CD14-positive monocyte (primary cell): ENCODE measurements around the gene TWNK. TPM values are rescaled to one million over a fixed set of nuclear protein-coding genes. Genes with fewer than 3 reads are reported as not detected.

Source experiments
- DNase-seq, 3 donors: peaks; one replicate each; pipeline ENCODE4 v3.0.0-alpha.2; 2011 to 2022
- H2AFZ ChIP-seq: 2 replicates; pipeline ENCODE4 v1.6.0; 2012; ENCODE audit warnings: mild to moderate bottlenecking, low read depth, low read length, inconsistent platforms; ENCODE audit not compliant: insufficient read depth, poor library complexity, severe bottlenecking
- H3K27ac ChIP-seq, 2 donors: 1 replicate in 1 of 2; 2 replicates in 1 of 2; pipeline ENCODE4 v1.5.1; 2012 to 2013; ENCODE audit warnings: low read length in 2 of 2, control low read depth in 1 of 2, inconsistent platforms in 1 of 2, low read depth in 1 of 2, mild to moderate bottlenecking in 1 of 2
- H3K27me3 ChIP-seq, 2 donors: one replicate each; pipeline versions ENCODE4 v1.6.0 to v1.6.1; 2011 to 2013; ENCODE audit warnings: low read length in 2 of 2; ENCODE audit not compliant: control insufficient read depth in 2 of 2, insufficient read depth in 2 of 2
- H3K36me3 ChIP-seq, 2 donors: replicated peaks in 1 of 2; 1 replicate in 1 of 2; 2 replicates in 1 of 2; pipeline versions ENCODE4 v1.5.1 to v1.6.1; 2012 to 2013; ENCODE audit warnings: low read length in 2 of 2, control low read depth in 1 of 2, inconsistent platforms in 1 of 2, mild to moderate bottlenecking in 1 of 2; ENCODE audit not compliant: insufficient read depth in 2 of 2, control insufficient read depth in 1 of 2
- H3K4me1 ChIP-seq, 2 donors: 1 replicate in 1 of 2; 2 replicates in 1 of 2; pipeline versions ENCODE4 v1.5.1 to v1.6.1; 2012 to 2013; ENCODE audit warnings: low read length in 2 of 2, control low read depth in 1 of 2, inconsistent platforms in 1 of 2, mild to moderate bottlenecking in 1 of 2, moderate library complexity in 1 of 2; ENCODE audit not compliant: insufficient read depth in 2 of 2, control insufficient read depth in 1 of 2
- H3K4me2 ChIP-seq: replicated peaks from 2 replicates; pipeline ENCODE3; 2012; ENCODE audit warnings: low read length, moderate library complexity, mild to moderate bottlenecking; ENCODE audit not compliant: poor library complexity, severe bottlenecking; ENCODE audit errors: extremely low read depth
- H3K4me3 ChIP-seq, 3 experiments: fragments of 200-600 bp in 1 of 3; sonication (generic) in 1 of 3; replicated peaks in 1 of 3; 1 replicate in 2 of 3; 2 replicates in 1 of 3; pipeline ENCODE4 v1.5.1; 2011 to 2013; ENCODE audit warnings: low read length in 3 of 3, mild to moderate bottlenecking in 3 of 3, control low read depth in 2 of 3, low read depth in 2 of 3, inconsistent platforms in 1 of 3, moderate library complexity in 1 of 3
- H3K79me2 ChIP-seq: 2 replicates; pipeline ENCODE4 v1.6.0; 2012; ENCODE audit warnings: mild to moderate bottlenecking, control low read depth, inconsistent platforms, low read length, moderate library complexity; ENCODE audit not compliant: insufficient read depth
- H3K9ac ChIP-seq: 2 replicates; pipeline ENCODE4 v1.6.0; 2017; ENCODE audit warnings: low read length, mild to moderate bottlenecking; ENCODE audit not compliant: insufficient read depth, poor library complexity, severe bottlenecking
- H3K9me3 ChIP-seq, 2 donors: replicated peaks in 1 of 2; 1 replicate in 1 of 2; 2 replicates in 1 of 2; pipeline versions ENCODE4 v1.5.1 to v1.6.1; 2012 to 2013; ENCODE audit warnings: low read length in 2 of 2, control low read depth in 1 of 2; ENCODE audit not compliant: control insufficient read depth in 1 of 2, insufficient read depth in 1 of 2
- H4K20me1 ChIP-seq: 2 replicates; pipeline ENCODE4 v1.6.0; 2012; ENCODE audit warnings: mild to moderate bottlenecking, low read length, control low read depth, moderate library complexity; ENCODE audit not compliant: insufficient read depth
- H3K27ac Mint-ChIP-seq, 7 donors: one replicate each; pipeline ENCODE4 v1.8.0; 2020; ENCODE audit warnings: mild to moderate bottlenecking in 7 of 7, mixed read lengths in 7 of 7, moderate library complexity in 6 of 7, inconsistent platforms in 2 of 7
- H3K27me3 Mint-ChIP-seq, 3 donors: one replicate each; pipeline ENCODE4 v1.8.0; 2021 to 2022; ENCODE audit warnings: low read depth in 3 of 3, mild to moderate bottlenecking in 3 of 3, mixed read lengths in 3 of 3, moderate library complexity in 3 of 3, inconsistent platforms in 1 of 3
- H3K36me3 Mint-ChIP-seq, 2 donors: one replicate each; pipeline ENCODE4 v1.8.0; 2020; ENCODE audit warnings: mixed read lengths in 2 of 2, inconsistent platforms in 1 of 2, mild to moderate bottlenecking in 1 of 2
- H3K4me1 Mint-ChIP-seq: one replicate; pipeline ENCODE4 v1.8.0; 2020; ENCODE audit warnings: mild to moderate bottlenecking, mixed read lengths
- H3K4me3 Mint-ChIP-seq, 2 donors: one replicate each; pipeline ENCODE4 v1.8.0; 2020; ENCODE audit warnings: mild to moderate bottlenecking in 2 of 2, mixed read lengths in 2 of 2, moderate library complexity in 1 of 2
- H3K9me3 Mint-ChIP-seq, 7 donors: one replicate each; pipeline ENCODE4 v1.8.0; 2020 to 2022; ENCODE audit warnings: mixed read lengths in 7 of 7, mild to moderate bottlenecking in 6 of 7, moderate library complexity in 6 of 7, inconsistent platforms in 2 of 7
- WGBS: methylation state at CpG from one replicate; pipeline ENCODE4 v1.1.5; 2013; ENCODE audit warnings: missing lambda C conversion rate; ENCODE audit not compliant: insufficient coverage; 5-methylcytosine and 5-hydroxymethylcytosine counted together
- intact Hi-C, 2 donors: fragments of 100-400 bp; cut with micrococcal nuclease; formaldehyde crosslinking; loops; one replicate each; pipeline versions ENCODE4 v1.15.0 to v1.15.1; 2023
- polyA plus RNA-seq, 3 donors: library from polyadenylated mRNA; depleted of rRNA in 1 of 3; unstranded in 2 of 3; stranded (reverse) in 1 of 3; fragments of 300-500 nt in 2 of 3; fragments of >200 nt in 1 of 3; fragmentation: Illumina TruSeq in 2 of 3; gene quantifications; 1 replicate in 2 of 3; 2 replicates in 1 of 3; pipeline ENCODE4 v1.2.3, GENCODE V29; 2012 to 2021
- TF ChIP-seq, protein P1 (sequence below): fragments of 200-600 bp; IDR thresholded peaks from one replicate; pipeline ENCODE4 v1.8.0; 2022; ENCODE audit warnings: antibody characterized with exemption, mild to moderate bottlenecking

Gene TWNK
- polyA plus RNA-seq, 3 donors: 0.31 to 1.2 (median 0.69) TPM

DNA sequence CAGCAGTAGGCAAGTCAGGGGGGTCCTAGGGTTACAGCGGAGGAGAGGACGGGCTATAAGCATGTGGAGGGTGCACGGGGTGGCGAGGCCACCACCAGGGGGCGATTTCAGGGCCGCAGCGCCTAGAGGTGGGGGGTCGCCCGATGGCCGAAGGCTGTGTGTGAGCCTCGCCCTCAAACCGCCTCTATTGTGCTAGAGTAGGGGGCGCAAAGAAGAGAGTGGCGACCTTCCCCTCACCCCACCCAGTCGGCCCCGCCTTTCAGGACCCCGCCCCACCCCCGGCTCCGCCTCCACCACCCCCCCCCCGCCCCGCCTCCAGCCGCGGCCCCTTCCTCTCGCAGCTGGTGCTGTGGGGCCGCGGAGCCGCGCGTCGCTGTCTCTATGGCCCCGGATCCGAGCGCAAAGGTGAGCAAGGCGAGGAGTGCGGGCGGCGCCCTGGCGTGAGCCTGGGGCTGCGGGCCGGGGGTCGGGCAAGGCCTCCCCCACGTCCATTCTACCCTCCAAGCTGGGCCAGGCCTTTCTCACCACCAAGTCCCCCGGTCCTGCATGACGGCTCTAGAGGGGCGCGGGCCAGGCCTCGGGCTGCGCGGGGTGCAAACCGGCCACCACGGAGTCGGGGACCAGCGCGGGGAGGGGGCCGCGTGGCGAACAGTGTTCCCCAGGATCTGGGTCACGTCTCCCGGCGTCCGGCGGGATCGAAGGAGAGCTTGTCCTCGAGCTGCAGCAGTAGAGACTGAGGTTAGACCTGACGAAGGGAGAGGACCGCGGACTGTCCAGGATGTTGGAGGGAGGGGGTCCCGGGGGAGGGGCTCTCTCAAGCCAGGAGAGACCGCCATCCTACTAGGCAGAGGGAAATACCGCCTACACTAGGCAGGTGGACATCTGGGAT, 17.9 kb upstream of the TWNK start, which contains the start of gene SEMA4G:
SEMA4G (plus strand) TSS at position 318 of the 889 bp plus-strand sequence. CDS start 3,409 bp downstream, outside the sequence.
- H3K4me3 Mint-ChIP-seq: peak within 1 kb of the TSS; percentile 71 to 84
- peaks cover 11 to 13% of the 10 kb centered on the region in 2 donors for H3K4me1 ChIP-seq
- peaks cover 18 to 26% (median 22%) of the 10 kb centered on the region in 3 donors for H3K27me3 Mint-ChIP-seq
- peak within 1 kb of the TSS; percentile 76 for H3K4me2 ChIP-seq
- no peaks in the 10 kb centered on the region for H3K79me2 ChIP-seq
- H3K27ac Mint-ChIP-seq: peak within 1 kb of the TSS in 2 of 7 donors; percentile 21 to 33
- H3K36me3 ChIP-seq: peaks cover 11 to 26% of the 10 kb centered on the region in 2 donors
- peaks cover 0 to 3% (median 0%) of the 10 kb centered on the region in 7 donors for H3K9me3 Mint-ChIP-seq
- H3K36me3 Mint-ChIP-seq: peaks cover 21% of the 10 kb centered on the region in 2 donors
- peaks cover 13% of the 10 kb centered on the region for H3K4me1 Mint-ChIP-seq
- intact Hi-C loops: loop anchor here in 1 of 2 donors (5.0 kb wide), 1 partner anchor 43 kb away; no protein-coding TSS in a partner anchor
- peak within 1 kb of the TSS; percentile 70 for H2AFZ ChIP-seq
- DNase-seq: peak; percentile 4 to 36 (median 15)
- peak within 1 kb of the TSS; percentile 43 for H3K9ac ChIP-seq
- H3K9me3 ChIP-seq: no peaks in the 10 kb centered on the region
- no peak within 1 kb of the TSS for H3K27ac ChIP-seq
- TF ChIP-seq, protein P1, sequence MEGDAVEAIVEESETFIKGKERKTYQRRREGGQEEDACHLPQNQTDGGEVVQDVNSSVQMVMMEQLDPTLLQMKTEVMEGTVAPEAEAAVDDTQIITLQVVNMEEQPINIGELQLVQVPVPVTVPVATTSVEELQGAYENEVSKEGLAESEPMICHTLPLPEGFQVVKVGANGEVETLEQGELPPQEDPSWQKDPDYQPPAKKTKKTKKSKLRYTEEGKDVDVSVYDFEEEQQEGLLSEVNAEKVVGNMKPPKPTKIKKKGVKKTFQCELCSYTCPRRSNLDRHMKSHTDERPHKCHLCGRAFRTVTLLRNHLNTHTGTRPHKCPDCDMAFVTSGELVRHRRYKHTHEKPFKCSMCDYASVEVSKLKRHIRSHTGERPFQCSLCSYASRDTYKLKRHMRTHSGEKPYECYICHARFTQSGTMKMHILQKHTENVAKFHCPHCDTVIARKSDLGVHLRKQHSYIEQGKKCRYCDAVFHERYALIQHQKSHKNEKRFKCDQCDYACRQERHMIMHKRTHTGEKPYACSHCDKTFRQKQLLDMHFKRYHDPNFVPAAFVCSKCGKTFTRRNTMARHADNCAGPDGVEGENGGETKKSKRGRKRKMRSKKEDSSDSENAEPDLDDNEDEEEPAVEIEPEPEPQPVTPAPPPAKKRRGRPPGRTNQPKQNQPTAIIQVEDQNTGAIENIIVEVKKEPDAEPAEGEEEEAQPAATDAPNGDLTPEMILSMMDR: peak; percentile 72
- WGBS: 2% methylated on average over 46 of the region's 70 CpGs
- peaks cover 7 to 13% of the 10 kb centered on the region in 2 donors for H3K27me3 ChIP-seq
- no peaks in the 10 kb centered on the region for H4K20me1 ChIP-seq
- peak within 1 kb of the TSS; percentile 6 to 70 (median 31) for H3K4me3 ChIP-seq

DNA sequence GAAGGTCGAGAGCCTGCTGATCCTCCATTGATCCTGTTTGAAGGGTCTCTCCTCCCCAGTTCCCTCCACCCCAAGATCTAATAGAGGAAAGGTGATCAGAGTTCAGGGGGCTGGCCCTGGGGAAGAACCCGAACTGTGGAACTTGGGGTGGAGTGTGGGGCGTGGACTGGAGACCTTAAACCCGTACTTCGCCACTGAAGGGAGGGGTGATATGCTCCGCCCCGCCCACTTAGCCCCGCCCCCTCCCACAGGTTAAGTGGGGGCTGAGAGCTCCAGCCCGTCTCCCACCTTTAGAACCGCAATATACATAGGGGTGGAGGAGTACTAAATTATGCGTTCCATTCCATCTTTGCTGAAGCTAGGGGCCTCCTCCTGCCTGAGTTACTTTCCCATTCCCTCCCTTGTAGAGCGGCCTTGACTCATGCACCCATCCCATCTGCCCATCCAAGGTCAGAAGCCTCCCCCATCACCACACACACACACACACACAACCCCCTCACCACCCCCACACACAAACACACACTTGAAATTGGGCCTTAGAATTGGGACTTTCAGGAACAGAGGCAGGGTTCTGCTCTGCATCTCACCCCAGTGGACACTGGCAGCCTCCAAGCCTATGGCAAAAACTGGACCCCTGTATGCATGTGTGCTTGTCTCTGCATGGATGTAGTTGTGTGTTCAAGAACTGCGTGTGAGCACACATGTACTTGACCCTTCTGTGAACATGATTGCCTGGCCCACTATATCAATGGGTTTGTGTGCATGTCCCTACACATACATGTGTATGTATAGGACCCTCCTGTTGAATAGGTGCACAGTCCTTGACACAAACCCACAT, 17.0 kb upstream of the TWNK start:
- Mint-ChIP-seq H3K27ac (peak overlapping the region in 1 of 7 donors; percentile 33), H3K4me3 (peak overlapping the region; percentile 64 to 71), H3K4me1 (peaks cover 13% of the 10 kb centered on the region), H3K9me3 (peaks cover 0 to 3% (median 0%) of the 10 kb centered on the region in 7 donors), H3K36me3 (peaks cover 14 to 15% of the 10 kb centered on the region in 2 donors), H3K27me3 (peaks cover 18 to 26% (median 22%) of the 10 kb centered on the region in 3 donors)
- WGBS: 100% methylated on average over 1 of the region's 13 CpGs
- H3K79me2 ChIP-seq: no peaks in the 10 kb centered on the region
- TF ChIP-seq, protein P1: no peak
- peak overlapping the region; percentile 70 for H2AFZ ChIP-seq
- intact Hi-C loops: no loop called here
- DNase-seq: no peak
- H3K9me3 ChIP-seq: no peaks in the 10 kb centered on the region
- H4K20me1 ChIP-seq: no peaks in the 10 kb centered on the region
- peaks cover 5 to 17% of the 10 kb centered on the region in 2 donors for H3K36me3 ChIP-seq
- no peak overlapping the region for H3K27ac ChIP-seq
- H3K4me2 ChIP-seq: peak overlapping the region; percentile 76
- peaks cover 7 to 13% of the 10 kb centered on the region in 2 donors for H3K27me3 ChIP-seq
- peak overlapping the region in 1 of 3 experiments; percentile 70 for H3K4me3 ChIP-seq
- H3K4me1 ChIP-seq: peaks cover 11 to 13% of the 10 kb centered on the region in 2 donors
- peak overlapping the region; percentile 43 for H3K9ac ChIP-seq
